ENCODE results near the gene NRG3.

The NRG3 gene

GRCh38 chr10:83023662-83024061 is 1148.7 kb downstream of the NRG3 start:
- no peak for TF ChIP-seq CTCF (IDR thresholded peaks at IDR 0.05)

Measured in LNCAP (cell line).